ENCODE measurements around the gene BET1L.

DNA sequence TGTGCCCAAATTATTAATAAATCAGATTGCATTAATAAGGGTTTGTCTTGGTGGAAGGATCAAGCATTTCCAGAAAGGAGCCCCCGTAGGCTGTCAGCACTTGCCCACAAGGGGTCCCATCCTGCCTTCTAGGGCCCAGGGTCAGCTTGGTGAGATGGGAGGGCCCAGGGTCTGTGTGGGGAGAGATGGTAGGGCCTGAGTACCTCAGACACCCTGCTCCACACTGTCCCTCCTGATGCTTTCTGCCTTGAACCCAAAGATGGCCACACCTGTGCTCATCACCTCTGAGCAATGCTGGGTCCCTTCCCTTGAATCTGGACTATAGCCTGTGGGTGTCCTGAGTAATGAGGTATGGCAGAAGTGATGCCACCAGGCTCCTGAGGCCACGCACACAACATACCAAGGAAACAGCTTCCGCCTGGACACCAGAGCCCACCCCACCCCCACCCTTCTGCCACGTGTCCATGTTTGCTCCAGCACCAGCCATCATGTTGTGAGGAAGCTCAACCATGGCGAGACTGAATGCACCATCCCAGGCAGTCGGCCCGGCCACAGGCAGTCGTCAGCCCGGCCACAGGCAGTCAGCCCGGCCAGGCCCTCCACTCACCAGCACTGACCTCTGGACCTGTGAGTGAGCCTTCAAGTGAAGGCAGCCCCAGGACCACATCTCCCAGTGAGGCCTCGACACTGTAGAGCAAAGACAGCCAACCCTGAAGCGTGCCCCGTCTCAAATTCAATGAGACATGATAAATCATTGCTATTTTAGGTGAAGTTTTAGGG lies 6.8 kb downstream of the BET1L start:
- TF ChIP-seq CTCF (IDR thresholded peaks at IDR 0.05; ENCODE audit: borderline replicate concordance, extremely low read depth, low read length, poor library complexity, severe bottlenecking) (no peak), EZH2 (IDR thresholded peaks at IDR 0.05; ENCODE audit: borderline replicate concordance, low read depth, low read length, severe bottlenecking) (no peak)
